Measurements from ENCODE around the gene ADAM12. TPM values are rescaled to one million over a fixed set of nuclear protein-coding genes. Genes with fewer than 3 reads are reported as not detected.

ADAM12 gene
- total and polyA plus RNA-seq, 10 of the 15 experiments (the other 5 are each of a cell fraction or from before 2014, with no cell fraction given): under 0.01 to 0.62 (median 0.04) TPM; not detected in 5

GRCh38 chr10:126198681-126199080, 189.6 kb downstream of the ADAM12 start:
- no TSS peak for BruUV-seq (replicated peaks)
- no peaks in the 10 kb centered on the region for H3K36me3 ChIP-seq (ENCODE audit: control insufficient read depth in 2 of 2, insufficient read depth in 2 of 2, low read length in 1 of 2)
- H3K79me2 ChIP-seq (ENCODE audit: control insufficient read depth, insufficient read depth, low read length): no peaks in the 10 kb centered on the region
- no peak overlapping the region for H3K27ac ChIP-seq (ENCODE audit: control insufficient read depth, insufficient read depth)
- no peak overlapping the region for H3K4me2 ChIP-seq (ENCODE audit: control insufficient read depth, insufficient read depth)
- ChIA-PET RAD21 (ENCODE audit: unreplicated experiment) (no interaction called here), POLR2A (no interaction called here), CTCF (no interaction called here), SMC1A (ENCODE audit: uncharacterized antibody, unreplicated experiment) (no interaction called here)
- DNase-seq (ENCODE audit: low read depth, low spot score) (no peak), FAIRE-seq (no peak), ATAC-seq (no peak)
- H3K27me3 ChIP-seq (replicated peaks in 1 of 2; ENCODE audit: control insufficient read depth in 2 of 2, insufficient read depth in 2 of 2, low read length in 1 of 2): no peaks in the 10 kb centered on the region
- H3K4me1 ChIP-seq (ENCODE audit: control insufficient read depth, insufficient read depth, low read length): no peaks in the 10 kb centered on the region
- no peaks in the 10 kb centered on the region for H4K20me1 ChIP-seq (ENCODE audit: control insufficient read depth, insufficient read depth)
- H3K9me3 ChIP-seq (replicated peaks; ENCODE audit: control insufficient read depth, insufficient read depth, low read length): no peaks in the 10 kb centered on the region
- intact Hi-C loops (cut with micrococcal nuclease; ENCODE audit: unreplicated experiment): no loop called here
- in situ Hi-C loops (cut with MboI): no loop called here
- no peak overlapping the region for H2AFZ ChIP-seq (ENCODE audit: control insufficient read depth, low read depth, low read length)
- TF ChIP-seq, protein P1, sequence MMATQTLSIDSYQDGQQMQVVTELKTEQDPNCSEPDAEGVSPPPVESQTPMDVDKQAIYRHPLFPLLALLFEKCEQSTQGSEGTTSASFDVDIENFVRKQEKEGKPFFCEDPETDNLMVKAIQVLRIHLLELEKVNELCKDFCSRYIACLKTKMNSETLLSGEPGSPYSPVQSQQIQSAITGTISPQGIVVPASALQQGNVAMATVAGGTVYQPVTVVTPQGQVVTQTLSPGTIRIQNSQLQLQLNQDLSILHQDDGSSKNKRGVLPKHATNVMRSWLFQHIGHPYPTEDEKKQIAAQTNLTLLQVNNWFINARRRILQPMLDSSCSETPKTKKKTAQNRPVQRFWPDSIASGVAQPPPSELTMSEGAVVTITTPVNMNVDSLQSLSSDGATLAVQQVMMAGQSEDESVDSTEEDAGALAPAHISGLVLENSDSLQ (IDR thresholded peaks at IDR 0.05): no peak
- TF ChIP-seq SREBF2 (IDR thresholded peaks at IDR 0.05; ENCODE audit: low read length) (no peak), SPI1 (IDR thresholded peaks at IDR 0.05; ENCODE audit: borderline replicate concordance, insufficient read depth, low read depth, low read length) (no peak), FOXK2 (IDR thresholded peaks at IDR 0.05) (no peak), PAX5 (IDR thresholded peaks at IDR 0.05; ENCODE audit: borderline replicate concordance, low read depth, low read length) (no peak), YBX1 (IDR thresholded peaks at IDR 0.05) (no peak), PBX3 (IDR thresholded peaks at IDR 0.05; ENCODE audit: insufficient replicate concordance, low read depth, low read length) (no peak), RAD21 (IDR thresholded peaks at IDR 0.05; ENCODE audit: insufficient read depth, low read depth, low read length) (no peak)
- TF ChIP-seq, protein P2, sequence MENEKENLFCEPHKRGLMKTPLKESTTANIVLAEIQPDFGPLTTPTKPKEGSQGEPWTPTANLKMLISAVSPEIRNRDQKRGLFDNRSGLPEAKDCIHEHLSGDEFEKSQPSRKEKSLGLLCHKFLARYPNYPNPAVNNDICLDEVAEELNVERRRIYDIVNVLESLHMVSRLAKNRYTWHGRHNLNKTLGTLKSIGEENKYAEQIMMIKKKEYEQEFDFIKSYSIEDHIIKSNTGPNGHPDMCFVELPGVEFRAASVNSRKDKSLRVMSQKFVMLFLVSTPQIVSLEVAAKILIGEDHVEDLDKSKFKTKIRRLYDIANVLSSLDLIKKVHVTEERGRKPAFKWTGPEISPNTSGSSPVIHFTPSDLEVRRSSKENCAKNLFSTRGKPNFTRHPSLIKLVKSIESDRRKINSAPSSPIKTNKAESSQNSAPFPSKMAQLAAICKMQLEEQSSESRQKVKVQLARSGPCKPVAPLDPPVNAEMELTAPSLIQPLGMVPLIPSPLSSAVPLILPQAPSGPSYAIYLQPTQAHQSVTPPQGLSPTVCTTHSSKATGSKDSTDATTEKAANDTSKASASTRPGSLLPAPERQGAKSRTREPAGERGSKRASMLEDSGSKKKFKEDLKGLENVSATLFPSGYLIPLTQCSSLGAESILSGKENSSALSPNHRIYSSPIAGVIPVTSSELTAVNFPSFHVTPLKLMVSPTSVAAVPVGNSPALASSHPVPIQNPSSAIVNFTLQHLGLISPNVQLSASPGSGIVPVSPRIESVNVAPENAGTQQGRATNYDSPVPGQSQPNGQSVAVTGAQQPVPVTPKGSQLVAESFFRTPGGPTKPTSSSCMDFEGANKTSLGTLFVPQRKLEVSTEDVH (IDR thresholded peaks at IDR 0.05; ENCODE audit: low read depth, partially characterized antibody): no peak
- TF ChIP-seq, protein P3, sequence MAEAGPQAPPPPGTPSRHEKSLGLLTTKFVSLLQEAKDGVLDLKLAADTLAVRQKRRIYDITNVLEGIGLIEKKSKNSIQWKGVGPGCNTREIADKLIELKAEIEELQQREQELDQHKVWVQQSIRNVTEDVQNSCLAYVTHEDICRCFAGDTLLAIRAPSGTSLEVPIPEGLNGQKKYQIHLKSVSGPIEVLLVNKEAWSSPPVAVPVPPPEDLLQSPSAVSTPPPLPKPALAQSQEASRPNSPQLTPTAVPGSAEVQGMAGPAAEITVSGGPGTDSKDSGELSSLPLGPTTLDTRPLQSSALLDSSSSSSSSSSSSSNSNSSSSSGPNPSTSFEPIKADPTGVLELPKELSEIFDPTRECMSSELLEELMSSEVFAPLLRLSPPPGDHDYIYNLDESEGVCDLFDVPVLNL (IDR thresholded peaks at IDR 0.05; ENCODE audit: low read depth, low read length): no peak
- no peak overlapping the region for H3K9ac ChIP-seq (ENCODE audit: control insufficient read depth, insufficient read depth, low read length)
- H3K4me3 ChIP-seq: no peak overlapping the region

Measured in GM12878 (cell line).